ENCODE measurements around the gene TECTB. TPM values are rescaled to one million over a fixed set of nuclear protein-coding genes. Genes with fewer than 3 reads are reported as not detected.

TECTB gene
- total RNA-seq, 1 donor from 2014 or later = not detected

DNA sequence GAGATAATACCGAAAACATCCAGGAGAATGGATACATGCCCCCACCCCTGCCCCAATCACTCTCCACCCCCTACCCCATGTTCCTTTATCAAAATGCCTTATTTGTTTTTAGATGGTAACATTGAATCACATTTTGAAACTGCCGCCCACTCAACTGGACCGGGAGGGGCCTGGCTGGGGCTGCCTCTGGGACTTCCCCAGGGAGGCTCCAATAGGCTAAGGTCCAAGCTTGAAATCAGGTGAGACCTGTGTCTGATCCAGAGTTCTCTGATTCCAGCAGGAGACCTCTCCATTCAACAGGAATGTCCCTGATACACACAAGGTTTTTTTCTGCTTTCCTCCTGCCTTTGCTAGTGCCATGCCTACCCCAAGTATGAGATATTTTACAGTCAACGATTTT lies 47.0 kb downstream of the TECTB start:
- intact Hi-C loops (cut with DNase I) = no loop called here
- TF ChIP-seq, protein P1, sequence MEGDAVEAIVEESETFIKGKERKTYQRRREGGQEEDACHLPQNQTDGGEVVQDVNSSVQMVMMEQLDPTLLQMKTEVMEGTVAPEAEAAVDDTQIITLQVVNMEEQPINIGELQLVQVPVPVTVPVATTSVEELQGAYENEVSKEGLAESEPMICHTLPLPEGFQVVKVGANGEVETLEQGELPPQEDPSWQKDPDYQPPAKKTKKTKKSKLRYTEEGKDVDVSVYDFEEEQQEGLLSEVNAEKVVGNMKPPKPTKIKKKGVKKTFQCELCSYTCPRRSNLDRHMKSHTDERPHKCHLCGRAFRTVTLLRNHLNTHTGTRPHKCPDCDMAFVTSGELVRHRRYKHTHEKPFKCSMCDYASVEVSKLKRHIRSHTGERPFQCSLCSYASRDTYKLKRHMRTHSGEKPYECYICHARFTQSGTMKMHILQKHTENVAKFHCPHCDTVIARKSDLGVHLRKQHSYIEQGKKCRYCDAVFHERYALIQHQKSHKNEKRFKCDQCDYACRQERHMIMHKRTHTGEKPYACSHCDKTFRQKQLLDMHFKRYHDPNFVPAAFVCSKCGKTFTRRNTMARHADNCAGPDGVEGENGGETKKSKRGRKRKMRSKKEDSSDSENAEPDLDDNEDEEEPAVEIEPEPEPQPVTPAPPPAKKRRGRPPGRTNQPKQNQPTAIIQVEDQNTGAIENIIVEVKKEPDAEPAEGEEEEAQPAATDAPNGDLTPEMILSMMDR (IDR thresholded peaks at IDR 0.05) = no peak

DNA sequence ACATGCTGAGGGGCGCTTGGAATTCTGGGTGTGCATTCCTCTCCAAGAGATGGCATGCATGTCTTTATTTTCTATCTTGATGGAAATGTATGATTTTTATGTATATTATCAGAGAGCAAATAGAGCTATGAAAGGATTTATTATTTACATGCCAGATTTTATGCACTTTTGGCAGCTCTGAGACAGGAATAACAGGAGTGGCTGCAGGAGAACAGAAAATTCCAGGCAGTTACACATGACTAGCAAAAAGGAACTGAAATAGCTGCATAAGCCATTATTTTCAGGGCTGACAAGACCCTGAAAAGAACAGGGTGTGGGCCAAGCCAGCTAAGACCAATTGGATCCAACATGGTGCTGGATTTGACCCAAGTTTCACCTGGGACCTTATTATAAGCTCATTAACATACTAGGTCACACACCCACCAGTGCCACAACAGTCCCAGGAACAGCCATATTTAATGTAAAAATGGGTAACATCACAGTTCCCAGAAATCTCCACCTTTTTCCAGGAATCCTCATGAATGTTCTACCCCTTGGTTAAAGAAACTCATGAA lies 47.5 kb downstream of the TECTB start:
- Histone ChIP-seq H3K4me1 (peaks cover 0 to 3% of the 10 kb centered on the region in 2 donors), H3K27me3 (no peaks in the 10 kb centered on the region), H3K36me3 (no peaks in the 10 kb centered on the region), H3K4me3 (no peak overlapping the region), H3K27ac (no peak overlapping the region), H3K9me3 (no peaks in the 10 kb centered on the region)
- TF ChIP-seq, protein P1 (IDR thresholded peaks at IDR 0.05) = no peak
- intact Hi-C loops (cut with DNase I) = no loop called here
- DNase-seq (ENCODE audit: low spot score in 2 of 2) = no peak

More for the DNA sequence above, 47.0 kb downstream of the TECTB start:
- no peak overlapping the region for H3K4me3 ChIP-seq
- peak in 1 of 2 donors; percentile 43 for DNase-seq (ENCODE audit: low spot score in 2 of 2)
- no peaks in the 10 kb centered on the region for H3K36me3 ChIP-seq
- H3K9me3 ChIP-seq = no peaks in the 10 kb centered on the region
- peaks cover 0 to 3% of the 10 kb centered on the region in 2 donors for H3K4me1 ChIP-seq
- H3K27me3 ChIP-seq = no peaks in the 10 kb centered on the region
- no peak overlapping the region for H3K27ac ChIP-seq

DNA sequence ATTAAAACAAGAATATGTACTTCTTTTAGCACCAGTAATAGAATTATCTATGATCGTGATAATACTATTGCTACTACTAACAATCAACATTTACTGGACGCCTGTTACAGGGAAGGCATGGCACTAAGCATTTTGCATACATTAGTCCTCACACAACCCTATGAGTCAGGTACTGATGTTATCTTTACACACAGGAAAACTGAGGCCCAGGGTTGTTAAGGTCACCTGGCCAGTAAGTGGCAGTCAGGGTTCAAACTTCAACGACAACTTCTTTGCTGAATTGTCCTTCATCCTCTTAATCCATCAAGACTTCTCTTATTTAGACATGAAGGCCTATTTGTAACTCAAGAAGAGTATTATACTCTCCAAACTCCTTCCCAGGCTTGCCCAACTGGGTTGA lies 48.8 kb downstream of the TECTB start:
- H3K4me1 ChIP-seq = peaks cover 0 to 3% of the 10 kb centered on the region in 2 donors
- H3K27me3 ChIP-seq = no peaks in the 10 kb centered on the region
- H3K4me3 ChIP-seq = no peak overlapping the region
- intact Hi-C loops (cut with DNase I) = no loop called here
- H3K9me3 ChIP-seq = no peaks in the 10 kb centered on the region
- no peak overlapping the region for H3K27ac ChIP-seq
- TF ChIP-seq, protein P1 (IDR thresholded peaks at IDR 0.05) = no peak
- no peak for DNase-seq (ENCODE audit: low spot score in 2 of 2)
- H3K36me3 ChIP-seq = no peaks in the 10 kb centered on the region

DNA sequence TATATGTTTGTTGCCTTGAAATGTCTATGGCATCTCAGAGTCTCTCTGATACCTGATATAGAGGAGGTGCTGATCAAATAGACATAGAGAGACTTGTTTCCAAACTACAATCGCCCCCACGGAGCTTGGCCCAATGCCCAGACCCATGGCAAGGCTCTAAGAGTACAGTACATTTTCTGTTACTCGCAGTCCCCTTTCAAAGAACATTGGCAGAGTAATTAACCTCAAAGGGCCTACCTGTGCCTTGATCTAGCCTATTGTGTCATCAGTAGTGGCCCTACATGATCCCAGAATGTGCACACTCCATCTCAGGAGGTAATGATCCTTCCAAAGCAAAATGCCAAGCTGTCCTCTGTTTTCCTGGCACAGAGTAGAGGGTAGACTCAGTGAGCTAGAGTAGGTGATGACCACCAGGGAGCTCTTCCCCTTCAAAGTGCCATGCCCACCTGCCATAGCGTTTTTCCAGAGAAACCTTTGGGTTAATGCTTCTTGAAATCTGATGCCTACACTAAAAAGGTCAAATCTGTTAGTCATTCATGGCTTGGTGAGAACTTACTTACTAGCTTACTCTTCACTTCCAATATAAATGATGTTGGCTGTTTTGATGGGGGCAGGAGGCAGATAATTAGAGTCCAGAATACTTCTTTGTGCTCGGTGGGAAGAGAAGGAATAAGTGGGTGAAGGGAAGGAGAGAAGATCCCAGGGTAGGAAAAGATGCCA lies 49.5 kb downstream of the TECTB start:
- Histone ChIP-seq H3K9me3 (no peaks in the 10 kb centered on the region), H3K27ac (no peak overlapping the region), H3K4me1 (peaks cover 0 to 3% of the 10 kb centered on the region in 2 donors), H3K4me3 (no peak overlapping the region), H3K36me3 (no peaks in the 10 kb centered on the region), H3K27me3 (no peaks in the 10 kb centered on the region)
- DNase-seq (ENCODE audit: low spot score in 2 of 2) = peak in 1 of 2 donors; percentile 12
- TF ChIP-seq, protein P1 (IDR thresholded peaks at IDR 0.05) = no peak
- intact Hi-C loops (cut with DNase I) = no loop called here

DNA sequence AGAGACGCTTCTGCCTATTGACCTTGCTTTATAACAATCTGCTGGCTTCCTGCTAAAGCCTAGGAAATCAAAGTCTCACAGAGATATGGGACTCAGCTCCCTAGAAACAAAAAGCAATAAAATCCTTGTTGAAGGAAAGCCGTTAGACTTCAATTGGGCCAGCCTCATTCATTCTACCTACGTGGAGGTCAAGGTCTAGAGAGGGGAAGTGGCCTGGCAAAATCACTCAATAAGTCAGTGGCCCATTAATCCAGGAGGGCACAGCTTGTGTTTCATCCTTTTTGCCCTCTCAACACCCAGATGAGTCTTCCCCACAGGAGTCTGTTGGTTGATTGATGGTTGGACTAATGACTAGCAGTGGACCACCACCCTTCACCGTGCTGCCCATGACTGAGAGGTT lies 50.3 kb downstream of the TECTB start:
- H3K27me3 ChIP-seq = no peaks in the 10 kb centered on the region
- intact Hi-C loops (cut with DNase I) = no loop called here
- H3K27ac ChIP-seq = no peak overlapping the region
- peak in 1 of 2 donors; percentile 11 for DNase-seq (ENCODE audit: low spot score in 2 of 2)
- H3K36me3 ChIP-seq = no peaks in the 10 kb centered on the region
- TF ChIP-seq, protein P1 (IDR thresholded peaks at IDR 0.05) = no peak
- peaks cover 0 to 3% of the 10 kb centered on the region in 2 donors for H3K4me1 ChIP-seq
- no peaks in the 10 kb centered on the region for H3K9me3 ChIP-seq
- H3K4me3 ChIP-seq = no peak overlapping the region

Data from ascending aorta (tissue), 2 donors.